HG03342 (cell line): ENCODE measurements around the gene SAE1.

Source experiments
- ATAC-seq: cut with Tn5 transposase; IDR thresholded peaks from one replicate; pipeline ENCODE4 v1.9.1; 2021; ENCODE audit warnings: mild to moderate bottlenecking, moderate library complexity; ENCODE audit not compliant: unreplicated experiment

Gene SAE1

DNA sequence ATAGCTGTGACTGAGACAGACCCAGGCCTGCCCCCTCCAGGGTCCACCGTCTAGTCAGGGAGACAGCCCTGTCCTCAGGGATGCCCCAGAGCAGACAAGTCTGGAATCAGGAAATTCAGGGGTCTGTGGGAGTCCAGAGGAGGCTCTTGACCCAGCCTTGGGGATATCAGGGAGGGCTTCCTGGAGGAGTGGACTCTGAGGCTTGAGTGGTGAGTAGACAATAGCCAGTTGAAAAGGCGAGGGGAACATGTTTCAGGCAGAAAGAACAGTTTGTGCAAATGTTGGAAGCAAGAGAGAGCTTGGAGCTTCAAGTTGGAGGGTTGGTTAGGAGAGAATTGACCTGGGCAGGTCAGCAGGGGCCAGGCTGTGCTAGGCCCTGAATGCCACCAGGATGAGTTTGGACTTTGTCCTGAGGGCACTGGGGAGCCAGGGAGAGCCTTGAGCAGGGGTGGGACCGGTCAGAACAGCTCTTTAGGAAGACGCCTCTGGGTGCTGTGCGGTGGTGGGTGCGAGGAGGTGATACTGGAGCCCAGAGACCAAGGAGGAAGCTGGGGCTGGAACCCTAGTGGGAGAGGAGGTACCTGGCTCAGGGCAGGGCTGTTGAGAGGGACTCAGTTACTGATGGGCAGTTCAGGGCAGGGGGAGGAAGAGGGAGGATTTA lies 128.4 kb downstream of the SAE1 start:
- ATAC-seq: no peak
